Left forelimb (tissue), 1 donor: Measurements from ENCODE around the gene RABAC1.
"Not testable (repeated sequence)": the region's sequence is repeated elsewhere in the genome, so short reads cannot be mapped to it uniquely, and the experiment has no call there.

Experiments
- DNase-seq: peaks from one replicate; pipeline ENCODE4 v3.0.0-alpha.2; 2018; ENCODE audit warnings: low spot score

RABAC1 gene

DNA sequence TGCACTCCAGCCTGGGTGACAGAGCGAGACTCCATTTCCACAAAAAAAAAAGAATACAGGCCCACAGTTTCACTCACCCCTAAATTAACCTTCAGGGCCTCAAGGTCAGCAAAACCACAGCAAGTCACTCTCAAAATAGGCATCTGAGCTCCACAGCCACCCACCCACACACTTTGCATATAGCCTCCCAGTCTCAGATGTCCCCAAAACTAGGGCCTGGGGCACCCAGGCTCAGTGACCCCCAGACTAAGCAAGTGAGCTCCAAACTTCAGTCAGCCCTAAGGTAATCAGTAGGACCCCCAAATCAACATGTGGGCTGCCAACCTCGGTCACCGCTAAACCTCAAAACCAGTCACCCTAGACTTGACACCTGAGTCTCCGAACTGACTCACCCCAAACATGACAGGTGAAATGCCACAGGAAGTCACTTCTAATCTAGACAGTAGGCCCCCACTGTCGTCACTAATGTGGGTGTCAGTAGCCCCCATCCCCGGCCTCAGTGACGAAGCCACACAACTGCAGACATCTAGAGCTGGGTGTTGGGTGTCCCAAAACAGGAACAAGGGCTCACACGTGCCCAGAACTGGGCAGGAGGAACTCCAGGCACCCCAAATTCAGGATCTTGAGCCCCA is 13.9 kb downstream of the RABAC1 start:
- DNase-seq = no peak

- DNase-seq = no peak
Observed at GRCh38 chr19:41944336-41944735, 14.8 kb downstream of the RABAC1 start.

GRCh38 chr19:41941410-41942202 is 17.5 kb downstream of the RABAC1 start:
- no peak for DNase-seq

- no peak for DNase-seq
Observed at GRCh38 chr19:41940731-41941409, 18.3 kb downstream of the RABAC1 start.

DNA sequence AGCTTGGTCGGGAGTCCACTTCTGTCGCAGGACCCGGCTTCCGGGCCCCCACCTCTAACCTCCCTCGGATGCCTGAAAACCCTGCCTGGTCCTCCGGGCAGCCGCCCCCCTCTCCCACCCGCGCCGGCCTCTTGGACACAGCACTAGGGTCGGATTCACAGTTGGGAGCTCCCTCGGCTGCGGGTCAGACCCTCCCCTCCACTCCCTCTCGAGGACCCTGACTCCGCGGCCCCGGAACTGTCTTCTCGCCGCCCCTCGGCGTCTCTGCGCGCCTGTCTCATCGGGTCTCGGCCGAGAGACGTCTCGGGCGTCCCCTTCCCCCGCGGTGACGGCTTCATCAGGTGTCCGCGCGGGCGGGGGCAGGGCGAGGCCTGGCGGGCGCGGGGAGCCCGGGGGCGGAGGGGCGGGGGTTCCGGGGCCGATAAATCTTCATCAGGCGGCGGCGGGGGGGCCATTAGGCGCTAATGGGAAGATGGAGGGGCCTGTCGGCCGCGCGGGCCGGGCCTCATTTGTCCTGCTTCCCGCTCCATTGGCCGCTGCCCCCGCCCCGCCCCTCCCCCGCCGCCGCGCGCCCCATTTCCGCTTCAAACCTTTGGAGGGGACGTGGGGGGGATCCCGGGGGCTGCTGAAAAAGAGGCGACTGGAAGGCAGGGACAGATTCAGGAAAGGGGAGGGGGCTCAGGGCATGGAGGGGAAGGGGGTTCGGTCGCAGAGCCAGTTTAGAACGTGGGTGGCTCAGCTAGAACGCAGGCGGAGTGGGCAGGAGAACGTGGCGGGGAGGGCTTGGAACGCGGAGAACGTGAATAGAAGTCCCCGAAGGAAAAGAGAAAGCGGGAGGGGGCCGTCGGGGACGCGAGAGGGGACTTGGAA is 19.0 kb downstream of the RABAC1 start:
- peak; percentile 75 for DNase-seq

GRCh38 chr19:41939209-41939608 is 19.9 kb downstream of the RABAC1 start:
- DNase-seq = not testable (repeated sequence)

DNA sequence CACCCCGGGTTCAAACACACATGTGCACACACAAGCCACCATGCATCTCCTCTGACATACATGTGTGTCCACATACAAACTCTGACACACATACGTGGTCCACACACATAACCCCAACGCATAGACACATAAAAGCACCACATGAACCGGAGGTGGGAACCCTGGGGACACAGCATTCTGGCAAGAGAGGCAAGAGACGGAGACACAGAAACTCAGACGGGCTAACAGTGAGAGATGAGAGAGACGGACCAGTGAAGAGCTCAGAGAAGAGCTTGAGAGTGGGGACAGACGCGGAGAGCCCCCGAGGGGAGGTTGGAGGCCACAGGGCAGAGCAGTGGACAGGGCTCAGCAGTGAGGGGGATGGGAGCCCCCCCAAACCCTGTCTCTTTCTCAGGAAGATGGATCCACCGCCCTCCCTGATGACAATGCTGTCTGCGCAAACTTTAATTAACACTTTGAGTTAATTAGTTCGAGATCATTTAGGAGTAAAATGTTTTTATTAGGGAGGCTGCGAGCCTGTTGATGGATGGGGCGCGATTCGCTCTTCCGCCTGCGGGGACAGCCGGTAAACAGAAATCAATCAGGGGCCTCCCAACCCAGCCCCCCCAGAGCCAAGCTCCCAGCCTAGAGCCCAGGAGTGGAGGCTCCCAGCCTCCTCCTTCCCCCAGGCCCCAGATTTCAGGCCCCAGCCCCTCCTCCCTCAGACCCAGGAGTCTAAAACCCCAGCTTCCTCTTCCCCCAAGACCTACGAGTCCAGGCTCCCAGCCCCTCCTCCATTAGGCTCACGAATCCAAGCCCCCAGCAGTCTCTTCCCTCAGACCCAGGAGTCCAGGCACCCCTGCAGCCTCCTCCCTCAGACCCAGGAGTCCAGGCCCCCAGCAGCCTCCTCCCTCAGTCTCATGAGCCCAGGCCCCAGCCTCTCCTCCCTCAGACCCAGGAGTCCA is 21.3 kb downstream of the RABAC1 start:
- DNase-seq = no peak

- no peak for DNase-seq
Observed at GRCh38 chr19:41936961-41937360, 22.2 kb downstream of the RABAC1 start.

GRCh38 chr19:41936416-41936850 is 22.7 kb downstream of the RABAC1 start:
- no peak for DNase-seq

DNA sequence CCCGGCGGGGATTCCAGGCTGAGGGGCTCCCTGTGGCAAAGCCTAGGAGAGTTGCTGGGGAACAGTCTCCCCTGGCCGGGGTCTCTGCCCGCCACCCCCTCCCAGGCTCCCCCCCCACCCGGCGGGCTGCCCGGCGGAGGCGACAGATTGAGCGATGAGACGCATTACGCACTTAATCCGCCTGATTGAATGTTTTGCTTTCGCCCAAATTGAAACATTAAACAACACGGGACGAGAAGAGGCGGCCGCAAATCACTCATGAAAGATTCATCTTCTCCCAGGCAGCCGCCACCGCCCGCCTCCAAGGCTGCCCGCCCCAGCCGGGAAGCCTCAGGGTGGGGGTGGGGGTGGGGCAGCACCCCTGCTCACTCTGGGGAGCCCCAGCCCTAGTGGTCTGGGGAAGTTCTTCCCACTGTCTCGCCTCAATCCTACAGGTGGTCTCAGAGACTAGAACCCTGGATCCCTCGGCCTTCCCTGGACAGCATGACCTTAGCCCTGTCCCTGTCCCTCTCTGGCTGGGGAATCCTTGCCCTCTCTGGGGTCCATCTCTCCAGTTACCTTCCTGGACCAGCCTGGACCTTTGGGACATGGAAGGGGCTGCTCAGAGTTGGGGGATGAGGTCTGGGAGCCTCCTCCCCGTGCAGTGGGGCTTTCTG is 23.2 kb downstream of the RABAC1 start:
- no peak for DNase-seq

- no peak for DNase-seq
Observed at GRCh38 chr19:41934849-41935374, 24.2 kb downstream of the RABAC1 start.

DNA sequence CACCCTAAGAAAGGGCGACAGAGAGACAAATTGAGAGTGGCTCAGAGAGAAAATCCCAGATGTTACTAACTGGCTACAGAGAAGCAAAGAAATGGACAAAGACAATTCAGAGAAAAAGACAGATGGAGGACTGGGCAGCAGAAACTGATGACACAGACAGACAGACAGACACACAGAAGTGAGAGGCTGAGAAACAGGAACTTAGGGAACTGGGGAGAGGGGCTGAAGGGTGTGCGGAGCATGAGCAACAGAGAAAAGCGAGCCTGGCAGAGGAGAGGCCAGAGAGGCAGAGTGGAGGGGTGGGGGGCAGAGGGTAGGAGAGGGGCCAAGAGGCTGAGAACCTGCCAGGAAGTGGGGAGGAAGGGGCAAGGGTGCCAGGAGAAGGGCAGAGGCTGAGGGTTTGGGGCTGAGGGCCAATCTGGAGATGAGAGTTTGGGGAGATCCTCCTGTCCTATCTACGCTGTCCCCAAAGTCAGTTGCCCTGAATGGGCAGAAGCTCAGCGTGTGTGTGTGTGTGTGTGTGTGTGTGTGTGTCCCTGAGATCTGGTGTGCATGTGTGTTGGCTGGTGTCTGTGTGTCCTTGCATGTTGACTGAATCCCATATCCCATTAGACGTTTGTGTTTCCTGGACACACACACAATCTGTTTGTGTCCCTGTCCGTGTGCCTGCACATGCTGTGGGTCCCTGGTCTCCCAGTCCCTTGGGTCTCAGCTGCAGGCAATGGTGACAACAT is 25.3 kb downstream of the RABAC1 start:
- no peak for DNase-seq

- DNase-seq = no peak
Observed at GRCh38 chr19:41932720-41933332, 26.3 kb downstream of the RABAC1 start.

DNA sequence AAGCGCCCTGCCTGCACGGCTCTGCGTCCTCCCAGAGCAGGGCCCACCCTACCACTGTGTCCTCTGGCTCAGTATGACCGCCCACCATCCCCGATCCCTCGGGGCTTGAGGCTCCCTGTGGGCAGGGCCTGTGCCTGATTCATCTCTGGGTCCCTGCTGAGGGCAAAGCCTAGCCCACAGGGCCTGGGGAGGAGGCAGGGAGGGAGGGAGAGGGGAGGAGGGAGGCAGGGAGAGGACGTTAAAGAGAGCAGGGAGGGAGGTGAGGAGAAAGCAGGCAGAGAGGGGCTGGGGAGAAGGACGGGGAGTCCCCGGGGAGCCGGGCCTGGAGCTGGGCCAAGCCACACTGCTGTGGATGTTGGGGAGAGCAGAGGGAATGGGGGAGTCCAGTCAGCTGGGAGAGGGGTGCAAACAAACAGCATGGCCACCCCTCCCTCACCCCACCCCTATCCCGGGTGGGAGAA is 26.8 kb downstream of the RABAC1 start:
- no peak for DNase-seq

DNA sequence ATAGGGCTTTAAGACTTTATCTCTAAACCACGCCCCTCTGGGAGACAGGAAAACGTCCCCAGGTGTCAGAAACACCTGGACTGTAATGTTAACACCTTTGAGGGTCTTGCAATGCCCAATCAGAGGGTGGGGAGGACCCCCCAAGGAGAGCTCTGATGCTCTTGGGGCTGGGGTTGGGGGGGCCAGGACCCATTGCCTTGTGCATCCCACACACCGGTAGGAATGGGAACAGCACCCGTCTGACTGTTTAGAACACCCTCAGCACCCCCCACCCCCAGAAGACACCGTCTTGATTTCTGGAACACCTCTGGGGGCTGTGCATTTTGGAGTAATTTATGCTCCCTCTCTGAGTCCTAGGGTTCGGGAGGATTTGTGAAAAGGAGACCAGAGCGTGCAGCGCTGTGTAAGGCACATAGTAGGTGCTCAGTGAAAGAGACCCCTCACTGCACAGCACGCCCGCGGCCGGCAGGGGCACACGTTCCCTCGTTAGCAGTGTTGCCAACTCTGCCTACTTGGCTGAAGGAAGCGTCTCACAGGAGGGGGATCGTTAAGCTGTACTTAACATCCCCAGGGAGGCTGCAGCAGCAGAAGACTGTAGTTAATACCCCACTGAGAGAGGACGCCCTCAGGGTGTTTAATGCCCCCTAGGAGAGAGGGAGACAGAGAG is 28.1 kb downstream of the RABAC1 start:
- no peak for DNase-seq

- DNase-seq = no peak
Observed at GRCh38 chr19:41930322-41930722, 28.8 kb downstream of the RABAC1 start.

DNA sequence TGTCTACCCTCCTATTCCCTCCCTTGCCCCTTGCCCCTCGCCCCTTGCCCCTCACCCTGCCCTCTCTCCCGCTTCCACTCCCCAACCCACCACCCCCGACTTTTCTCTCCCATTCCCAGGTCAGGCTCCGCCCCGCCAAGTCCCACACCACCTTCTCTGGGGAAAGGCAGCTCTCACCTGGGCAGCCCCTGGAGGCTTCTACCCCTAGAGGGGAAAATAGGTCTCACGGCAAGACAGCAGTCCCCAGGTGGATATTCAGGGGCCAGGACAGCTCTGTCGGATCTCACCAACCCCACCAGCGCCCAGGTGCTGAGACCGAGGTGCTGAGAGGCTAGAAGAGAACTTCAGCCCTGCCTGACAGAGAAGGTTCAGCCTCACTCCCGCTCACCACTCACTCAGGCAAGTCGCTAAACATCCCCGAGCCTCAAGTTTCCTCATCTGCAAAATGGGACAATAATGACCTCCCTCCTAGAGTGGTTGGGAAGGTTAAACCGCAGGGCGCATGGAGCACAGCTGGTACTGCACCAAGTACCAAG is 29.5 kb downstream of the RABAC1 start:
- DNase-seq = no peak
